CD1c-positive myeloid dendritic cell (primary cell): ENCODE results near the gene VASH1.
A peak's percentile ranks its signal among the peaks of the same experiment; 100 is the strongest.

Source experiments
- DNase-seq: peaks from one replicate; pipeline ENCODE4 v3.0.0-alpha.2; 2016; ENCODE audit errors: extremely low spot score

The VASH1 gene

DNA sequence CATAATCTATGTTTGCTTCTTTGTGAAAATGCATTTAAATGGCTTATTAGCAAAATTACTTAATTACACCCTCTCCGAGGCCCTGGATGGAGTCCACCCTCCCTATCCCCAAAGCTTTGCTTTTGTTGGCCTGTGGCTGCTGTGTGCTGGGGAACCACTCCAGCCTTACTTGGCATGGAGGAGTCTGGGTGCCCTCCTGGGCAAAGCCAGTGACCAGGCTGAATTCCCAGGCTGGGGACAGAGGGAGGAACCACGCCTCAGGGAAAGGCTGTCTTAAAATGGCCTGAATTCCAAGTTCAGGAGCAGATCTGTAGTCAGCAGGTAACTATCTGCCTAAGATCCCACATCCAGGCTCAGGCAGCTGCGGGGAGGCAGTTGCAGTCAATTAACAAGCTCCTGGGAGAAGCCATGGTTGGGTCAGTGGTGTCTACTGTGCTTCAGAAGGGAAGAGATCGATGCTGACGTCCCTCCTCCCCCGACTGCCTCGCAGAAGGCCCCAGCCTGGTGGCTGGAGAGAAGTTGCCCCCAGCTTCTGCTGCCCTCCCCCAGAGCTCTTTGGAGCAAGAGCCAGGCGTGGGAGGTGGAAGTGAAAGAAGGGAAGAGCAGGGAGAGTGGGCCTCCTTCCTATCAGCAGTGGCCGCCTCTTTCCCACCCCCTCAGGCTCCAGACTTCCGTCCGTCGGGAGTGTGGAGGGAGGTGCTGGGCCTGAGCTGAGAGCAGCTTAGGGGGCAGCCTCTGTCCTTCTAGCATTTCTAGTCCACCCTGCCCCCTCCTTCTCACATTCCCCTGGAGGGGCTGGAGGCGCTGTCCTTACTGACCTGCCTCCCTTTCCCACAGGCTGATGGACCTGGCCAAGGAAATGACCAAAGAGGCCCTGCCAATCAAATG, 11.3 kb downstream of the VASH1 start:
- peak; percentile 94 for DNase-seq

DNA sequence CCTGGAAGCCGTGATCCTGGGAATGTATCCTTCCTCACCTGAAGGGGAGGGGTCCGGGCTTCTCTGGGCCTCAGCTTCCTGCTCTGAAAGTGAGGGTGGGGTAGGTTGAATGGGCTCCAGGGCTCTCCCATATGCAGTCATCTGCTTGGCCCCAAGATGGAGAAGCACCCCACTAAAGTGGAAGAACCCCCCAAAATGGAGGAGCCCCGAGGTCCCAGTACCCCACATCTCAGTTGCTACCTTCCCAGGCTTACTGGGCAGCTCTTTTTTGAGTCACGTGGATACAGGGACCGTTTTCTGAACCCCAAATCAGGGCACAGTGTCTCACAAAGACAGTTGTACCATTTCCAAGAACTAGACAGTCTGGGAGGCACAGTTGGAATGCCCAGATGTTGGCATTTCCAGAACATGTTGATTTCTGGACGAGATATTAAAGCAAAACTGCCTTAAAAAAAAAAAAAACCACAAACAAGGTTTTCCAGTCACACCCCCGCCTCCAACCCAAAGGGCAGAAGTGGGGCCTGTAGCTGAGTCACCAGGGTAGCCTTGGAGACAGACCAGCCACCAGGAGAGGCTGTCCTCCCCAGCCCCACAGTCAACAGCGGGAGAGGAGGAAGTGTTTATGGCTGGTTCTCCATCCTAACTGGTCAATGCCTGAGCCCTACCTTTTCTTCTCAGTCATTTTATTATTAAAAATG, 12.1 kb downstream of the VASH1 start:
- peak; percentile 94 for DNase-seq

DNA sequence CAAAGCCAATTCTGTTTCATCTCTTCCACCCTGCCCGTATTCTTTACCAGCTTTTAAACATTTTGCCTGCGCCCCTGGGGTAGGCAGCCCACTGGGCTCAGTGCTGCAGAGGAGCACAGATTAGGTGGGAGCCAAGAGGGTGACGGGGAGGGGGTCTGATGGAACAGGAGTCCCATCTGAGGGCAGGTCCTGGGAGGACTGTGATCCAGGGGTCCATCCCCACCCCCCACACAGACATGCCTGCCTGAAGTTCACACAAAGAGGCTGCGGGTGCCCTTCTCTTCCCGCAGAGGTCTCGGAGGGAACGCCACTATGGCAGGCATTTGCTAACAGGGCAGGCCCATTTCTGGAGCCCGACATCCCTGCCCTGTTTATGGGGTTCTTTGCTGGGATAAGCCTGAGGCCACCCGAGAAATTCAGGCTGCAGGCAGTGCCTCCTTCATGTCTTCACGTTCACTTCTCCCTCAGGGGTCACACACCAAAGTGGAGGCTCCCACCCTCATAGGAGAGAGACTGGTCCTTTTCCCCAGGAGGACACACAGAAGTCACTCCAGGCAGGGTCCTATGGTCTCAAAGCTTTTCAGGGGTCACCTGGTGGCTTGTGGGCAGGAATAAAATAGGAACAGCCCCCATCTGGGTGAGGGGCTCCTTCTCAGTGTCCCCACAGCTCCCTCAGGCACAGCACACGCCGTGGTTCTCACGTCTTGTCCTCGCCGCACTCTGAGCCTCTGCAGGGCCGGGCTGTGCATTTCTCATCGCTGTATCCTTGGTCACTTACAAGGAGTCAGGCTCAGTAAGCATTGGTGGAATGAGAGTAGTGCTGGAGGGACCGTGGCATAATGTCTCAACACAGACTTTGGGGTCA, 12.9 kb downstream of the VASH1 start:
- DNase-seq, result no peak

DNA sequence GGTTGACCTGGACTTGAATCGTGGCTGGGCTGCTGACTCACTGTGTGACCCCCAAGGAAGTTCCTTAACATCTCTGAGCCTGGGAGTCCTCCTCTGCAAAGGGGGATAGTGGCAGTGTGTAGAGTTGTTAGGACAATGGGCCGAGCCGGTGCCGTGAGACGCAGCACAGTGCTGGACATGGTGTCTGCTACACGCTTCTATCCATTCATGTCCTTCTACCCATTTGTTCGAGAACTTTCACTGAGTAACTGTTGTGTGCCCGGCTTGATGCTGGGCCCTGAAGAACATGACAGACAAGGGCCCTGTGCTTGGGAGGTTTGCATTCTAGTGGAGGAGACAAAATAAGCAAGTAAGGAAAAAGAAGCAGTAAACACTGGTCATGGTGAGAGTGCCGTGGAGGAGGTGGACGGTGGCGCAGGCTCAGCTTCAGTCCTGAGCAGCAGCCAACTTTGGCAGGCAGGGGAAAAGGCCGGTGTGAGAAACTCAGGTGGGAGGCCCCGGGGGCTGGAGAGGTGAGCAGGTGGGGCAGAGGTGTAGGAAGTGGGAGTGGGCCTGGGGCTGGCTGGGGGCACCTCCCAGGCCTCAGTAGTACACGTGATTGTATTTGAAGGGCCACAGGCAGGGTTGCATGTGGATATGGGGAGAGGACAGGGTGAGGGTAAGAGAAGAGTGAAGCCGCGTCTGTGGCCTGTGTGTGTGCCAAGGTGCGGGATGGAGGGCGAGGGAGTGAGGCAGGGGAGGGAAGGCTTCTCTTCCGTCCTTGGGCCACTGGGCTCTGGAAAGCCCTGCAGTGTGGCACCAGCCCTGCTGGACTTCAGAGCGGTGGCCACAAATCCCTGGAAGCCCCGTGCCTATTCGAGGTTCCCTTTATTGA, 13.8 kb downstream of the VASH1 start:
- no peak for DNase-seq

DNA sequence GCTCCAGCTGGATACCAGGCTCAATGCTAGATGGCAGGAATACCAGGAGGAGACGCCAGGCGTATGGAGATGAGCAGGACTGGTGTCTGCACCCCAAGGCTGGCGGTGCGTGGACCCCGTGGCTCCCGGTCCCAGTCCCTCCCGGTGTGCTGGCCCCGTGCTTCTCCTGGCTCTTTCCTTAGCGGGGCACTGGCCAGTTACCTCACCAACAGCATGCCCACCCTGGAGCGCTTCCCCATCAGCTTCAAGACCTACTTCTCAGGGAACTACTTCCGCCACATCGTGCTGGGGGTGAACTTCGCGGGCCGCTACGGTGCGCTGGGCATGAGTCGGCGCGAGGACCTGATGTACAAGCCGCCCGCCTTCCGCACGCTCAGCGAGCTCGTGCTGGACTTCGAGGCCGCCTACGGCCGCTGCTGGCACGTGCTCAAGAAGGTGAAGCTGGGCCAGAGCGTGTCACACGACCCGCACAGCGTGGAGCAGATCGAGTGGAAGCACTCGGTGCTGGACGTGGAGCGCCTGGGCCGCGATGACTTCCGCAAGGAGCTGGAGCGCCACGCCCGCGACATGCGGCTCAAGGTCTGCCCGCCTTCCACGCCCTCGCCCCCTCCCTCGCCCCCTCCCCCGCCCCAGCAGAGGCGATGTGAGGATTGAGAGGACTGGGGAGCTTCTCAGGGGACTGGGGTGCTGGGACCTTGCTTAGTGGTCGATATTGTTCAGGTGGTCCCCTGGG, 14.6 kb downstream of the VASH1 start:
- no peak for DNase-seq

DNA sequence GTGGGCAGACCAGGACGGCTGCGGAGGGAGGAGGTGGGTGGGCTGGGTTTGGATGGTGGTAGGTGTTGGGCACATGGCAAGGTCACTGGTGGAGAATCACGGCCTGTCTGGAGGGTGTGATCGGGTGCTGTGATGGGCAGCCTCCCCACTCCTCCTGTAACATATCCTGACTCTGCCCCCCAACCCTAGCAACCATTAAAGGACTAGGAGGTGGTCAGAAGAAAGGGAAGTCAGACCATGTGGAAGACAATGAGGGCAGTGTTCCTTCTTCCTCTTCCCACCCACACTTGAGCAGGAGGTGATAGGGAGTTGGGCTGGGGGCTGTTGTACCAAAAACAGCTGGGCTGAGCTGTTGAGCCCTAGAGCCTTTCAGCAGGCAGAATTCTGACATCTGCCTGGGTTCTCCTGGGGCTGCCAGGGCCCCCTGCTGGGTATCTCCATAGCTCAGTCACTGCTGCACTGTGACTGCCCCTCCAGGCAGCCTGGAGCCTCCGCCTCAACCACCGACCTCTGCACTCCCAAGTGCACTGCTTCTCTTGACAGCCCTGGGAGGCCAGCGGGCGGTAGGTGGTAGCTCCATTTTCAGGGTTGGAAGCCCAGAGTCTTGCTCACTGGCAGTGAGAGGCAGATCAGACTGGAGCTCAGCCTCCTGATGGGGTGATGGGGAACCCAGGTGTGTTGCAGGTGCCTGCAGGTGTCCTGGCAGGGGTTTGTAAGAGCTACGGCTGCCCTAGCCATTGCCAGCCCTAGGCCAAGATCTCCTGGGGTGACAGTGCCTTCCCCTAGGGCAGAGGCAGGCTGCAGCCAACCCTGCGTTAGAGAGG, 15.4 kb downstream of the VASH1 start:
- DNase-seq, result peak; percentile 67

DNA sequence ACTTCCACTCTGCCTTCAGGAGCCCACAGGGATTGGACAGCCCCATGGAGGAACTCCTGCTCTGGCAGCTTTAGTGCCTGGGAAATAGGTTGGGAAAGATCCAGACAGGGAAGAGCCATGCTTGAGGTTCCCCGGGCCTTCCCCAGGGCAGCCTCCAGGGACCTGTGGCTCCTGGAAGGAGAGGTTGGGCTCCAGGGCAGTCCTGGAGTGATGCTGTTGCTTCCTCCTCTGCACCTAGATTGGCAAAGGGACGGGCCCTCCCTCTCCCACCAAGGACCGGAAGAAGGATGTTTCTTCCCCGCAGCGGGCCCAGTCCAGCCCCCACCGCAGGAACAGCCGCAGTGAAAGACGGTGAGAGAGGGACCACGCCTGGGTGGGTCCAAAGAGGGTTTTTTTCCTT, 16.5 kb downstream of the VASH1 start:
- no peak for DNase-seq

DNA sequence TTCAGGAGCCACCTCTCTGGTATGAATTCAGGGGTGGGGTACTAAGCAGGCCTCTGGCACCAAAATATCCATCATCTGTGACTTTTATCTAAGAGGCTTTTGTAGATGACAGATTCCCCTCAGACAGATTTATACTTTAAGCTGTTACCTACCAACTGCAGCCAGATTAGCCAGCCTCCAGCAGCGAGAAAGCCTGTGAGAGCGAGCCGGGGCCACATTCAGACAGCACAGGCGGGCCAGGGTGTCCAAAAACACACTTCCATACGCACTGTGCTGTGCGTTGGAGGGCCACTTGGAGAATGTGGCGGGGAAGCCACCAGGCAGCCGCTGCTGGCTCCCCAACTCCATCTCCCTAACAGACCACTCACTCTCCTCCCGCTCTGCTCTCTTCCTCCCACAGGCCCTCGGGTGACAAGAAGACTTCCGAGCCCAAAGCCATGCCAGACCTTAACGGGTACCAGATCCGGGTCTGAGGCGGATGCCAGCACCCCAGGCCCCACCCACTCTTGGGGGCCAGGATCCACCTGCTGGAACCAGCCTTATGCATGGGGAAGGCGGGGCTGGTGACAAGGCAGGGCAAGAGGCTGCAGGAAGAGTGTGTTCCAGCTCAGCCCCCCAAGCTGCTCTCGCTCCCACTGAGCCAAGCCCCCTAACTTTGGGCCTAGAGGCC, 17.4 kb downstream of the VASH1 start:
- no peak for DNase-seq

DNA sequence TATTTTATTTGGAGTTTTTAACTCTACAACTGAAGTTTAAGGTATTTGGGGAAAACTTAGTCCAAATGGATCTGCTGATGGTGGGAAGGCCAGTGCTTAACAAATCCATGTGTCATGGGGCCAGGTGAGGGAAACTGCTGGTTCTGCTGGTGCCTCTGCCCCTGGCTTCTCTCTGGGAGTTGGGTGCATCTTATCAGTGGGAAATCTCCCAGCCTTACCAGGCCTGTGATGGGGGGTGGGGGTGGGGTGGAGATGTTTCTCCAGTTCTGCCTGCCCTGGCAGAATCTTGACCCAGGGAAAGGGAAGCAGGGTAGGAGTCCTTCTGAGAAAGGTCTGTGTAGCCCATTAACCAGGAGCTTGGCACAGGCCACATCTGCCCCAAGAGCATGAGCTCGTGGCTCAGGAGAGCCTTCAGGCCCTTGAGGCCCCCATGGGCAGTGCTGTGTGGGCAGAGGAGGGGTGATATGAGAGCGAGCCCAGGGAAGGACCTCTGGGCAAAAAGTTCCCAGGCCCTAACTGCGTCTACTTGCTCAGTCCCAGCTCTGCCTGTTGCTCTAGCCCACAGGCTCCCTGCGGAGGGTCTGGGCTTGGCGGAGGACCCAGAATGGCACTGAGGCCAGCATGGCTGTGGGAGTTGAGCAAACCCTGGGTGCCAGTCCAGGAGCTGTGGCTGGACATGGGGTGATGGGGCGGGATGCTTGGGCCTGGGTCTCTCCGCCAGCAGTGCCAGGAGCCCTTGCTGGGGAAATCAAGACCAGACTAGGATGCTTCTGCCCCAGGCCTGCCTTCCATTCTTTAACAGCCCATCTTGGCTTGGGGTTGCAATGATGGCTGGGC, 18.2 kb downstream of the VASH1 start:
- no peak for DNase-seq

DNA sequence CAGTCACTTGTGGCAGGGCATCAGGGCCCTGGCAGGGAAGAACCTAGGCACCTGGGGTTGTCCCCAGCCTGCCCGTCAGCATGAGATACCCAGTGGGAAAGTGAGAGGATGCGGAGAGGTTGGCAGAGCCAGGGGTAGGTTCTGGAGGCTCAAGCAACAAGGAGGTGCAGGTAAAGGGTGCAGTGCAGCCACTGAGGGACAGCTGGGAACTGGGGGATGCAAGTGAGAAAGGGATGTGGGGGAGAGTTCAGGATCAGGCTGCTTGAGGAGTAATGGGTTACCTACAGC, 18.7 kb downstream of the VASH1 start:
- DNase-seq, result no peak

DNA sequence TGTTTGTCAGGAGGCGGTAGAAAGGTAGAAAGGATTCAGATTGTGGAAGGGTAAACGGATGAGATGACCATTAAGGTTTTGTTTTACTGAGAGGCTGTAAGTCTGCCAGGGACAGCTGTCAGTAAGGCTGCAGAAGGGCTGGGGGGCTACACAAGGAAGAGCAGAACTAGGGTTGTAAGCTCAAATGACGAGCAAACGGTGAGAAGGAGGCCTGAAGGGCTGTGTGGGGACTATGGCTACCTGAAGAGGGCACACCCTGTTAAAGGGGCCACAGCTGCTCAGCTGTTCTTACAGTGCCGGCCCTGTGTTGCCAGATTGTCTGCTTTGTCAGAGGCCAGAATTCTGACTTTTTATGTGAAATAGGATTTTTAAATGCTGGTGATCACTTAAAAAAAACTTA, 19.1 kb downstream of the VASH1 start:
- no peak for DNase-seq

DNA sequence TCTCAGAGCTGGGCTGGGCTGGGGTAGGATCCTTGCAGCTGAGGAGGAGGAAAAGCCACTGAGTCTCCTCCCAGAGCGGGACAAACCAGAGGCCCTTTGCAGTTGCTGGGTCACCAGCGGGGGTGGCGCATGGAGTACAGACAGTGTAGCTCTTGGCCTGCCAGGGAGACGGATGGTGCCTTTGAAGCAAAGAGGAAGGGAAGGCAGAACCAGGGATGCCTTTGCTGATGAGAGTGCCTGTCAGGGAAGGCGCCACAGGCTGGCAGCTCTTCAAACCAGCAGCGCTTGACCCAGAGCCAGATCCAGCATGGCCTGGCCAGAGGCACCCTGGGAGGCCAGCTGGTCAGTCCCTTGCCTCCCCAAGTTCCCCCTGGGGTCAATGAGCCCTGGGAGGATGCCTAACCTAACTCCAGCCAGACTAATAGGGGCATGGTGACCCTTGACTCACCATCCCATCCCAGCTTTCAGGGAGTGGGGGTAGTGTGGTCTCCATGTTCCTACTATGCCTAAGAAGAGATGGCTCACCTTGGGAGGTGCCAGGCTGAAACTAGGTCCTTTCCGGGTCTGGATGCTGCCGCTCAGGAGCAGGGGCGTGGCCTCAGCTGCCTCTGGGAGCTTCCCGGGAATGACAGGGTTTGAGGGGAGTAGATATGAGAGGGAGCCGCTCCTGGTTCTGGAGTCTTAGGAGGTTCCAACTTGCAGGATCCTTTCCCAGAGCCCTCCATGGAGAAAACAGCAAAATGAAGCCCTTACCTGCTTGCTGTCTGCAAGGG, 19.8 kb downstream of the VASH1 start:
- DNase-seq, result no peak

DNA sequence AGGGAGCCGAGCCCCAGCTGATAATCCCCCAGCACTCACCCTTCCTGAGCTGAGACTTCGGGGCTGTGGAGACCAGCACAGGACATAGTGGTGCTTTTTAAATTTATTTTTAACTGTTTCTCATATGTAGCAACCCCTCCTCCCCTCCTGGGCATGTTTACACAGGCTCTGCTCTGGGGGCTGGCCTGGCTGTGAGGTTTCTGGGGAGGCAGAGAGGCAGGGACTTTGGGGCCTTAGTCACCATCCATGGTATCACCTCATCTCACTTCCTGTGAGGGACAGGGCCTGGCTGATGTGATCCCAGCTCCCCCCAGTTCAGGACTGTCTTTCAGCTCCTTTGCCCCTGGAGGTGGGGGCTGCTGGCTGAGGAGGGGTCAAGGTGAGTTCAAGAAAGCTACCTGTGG, 20.4 kb downstream of the VASH1 start:
- no peak for DNase-seq

DNA sequence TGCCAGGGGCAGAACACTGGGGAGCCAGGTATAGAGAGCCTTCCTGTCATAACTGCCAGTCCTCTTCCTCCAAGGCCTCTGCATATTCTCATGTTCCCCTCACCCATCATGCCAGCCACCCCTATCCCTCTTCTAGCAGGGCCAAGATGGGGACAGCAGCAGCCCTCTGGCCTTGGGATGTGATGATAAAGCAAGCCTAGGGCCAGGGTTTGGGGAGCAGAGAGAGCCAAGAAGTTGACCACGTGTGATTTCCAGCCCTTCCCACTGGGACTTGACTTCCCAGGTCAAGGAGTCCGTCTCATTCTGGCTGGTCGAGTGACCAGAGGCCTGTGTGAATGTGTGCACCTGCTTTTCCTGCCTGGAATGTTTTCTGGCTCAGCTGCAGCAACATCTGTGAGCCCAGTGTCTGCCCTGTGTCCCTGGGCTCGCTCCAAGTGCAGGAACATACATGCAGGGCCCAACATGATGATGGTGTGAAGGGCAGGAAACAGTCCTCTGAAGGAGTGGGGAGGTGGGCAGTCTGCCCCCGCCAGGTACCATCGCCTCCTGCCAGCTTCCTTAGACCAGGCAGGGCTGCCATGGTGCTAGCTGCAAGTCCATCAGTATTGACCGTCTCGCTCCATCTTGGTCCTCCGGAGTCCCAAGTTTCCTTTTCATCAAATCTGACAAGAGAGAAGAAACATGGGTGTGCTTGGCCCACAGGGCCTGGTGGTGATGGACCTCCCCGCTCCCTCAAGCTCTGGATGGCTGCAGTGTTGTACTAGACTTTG, 21.0 kb downstream of the VASH1 start:
- no peak for DNase-seq

DNA sequence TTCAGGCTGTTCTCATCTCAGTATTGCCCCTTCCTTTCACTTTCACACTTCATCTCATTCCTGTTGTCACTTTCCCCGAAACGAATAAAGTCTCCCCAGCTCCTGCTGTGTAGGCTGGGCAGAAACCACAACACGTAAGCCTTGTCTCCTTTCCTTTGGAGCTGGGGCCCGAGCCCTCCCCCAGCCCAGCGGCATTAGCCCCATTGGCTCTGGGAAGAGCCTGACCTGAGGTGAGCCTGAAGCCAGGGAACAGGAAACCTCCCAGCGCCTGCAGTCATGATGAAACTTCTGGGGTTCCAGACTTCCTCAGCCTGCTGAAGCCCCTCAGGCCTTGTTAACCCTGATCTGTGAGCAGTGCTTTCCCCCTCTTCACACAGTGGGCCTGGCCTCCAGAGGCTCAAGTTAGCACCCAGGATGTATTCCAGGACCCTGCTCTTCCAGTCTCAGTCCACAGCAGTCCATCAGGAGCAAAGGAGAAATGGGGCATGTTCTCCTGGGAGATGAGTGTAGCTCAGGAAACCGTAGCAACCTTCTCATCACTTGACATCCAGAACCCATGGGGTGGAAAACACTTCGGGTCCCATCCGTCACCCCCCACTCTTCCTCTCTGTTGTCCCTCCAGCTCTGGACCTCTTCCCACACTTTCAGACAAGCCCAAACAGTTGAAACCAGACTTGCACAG, 21.8 kb downstream of the VASH1 start:
- peak; percentile 45 for DNase-seq

DNA sequence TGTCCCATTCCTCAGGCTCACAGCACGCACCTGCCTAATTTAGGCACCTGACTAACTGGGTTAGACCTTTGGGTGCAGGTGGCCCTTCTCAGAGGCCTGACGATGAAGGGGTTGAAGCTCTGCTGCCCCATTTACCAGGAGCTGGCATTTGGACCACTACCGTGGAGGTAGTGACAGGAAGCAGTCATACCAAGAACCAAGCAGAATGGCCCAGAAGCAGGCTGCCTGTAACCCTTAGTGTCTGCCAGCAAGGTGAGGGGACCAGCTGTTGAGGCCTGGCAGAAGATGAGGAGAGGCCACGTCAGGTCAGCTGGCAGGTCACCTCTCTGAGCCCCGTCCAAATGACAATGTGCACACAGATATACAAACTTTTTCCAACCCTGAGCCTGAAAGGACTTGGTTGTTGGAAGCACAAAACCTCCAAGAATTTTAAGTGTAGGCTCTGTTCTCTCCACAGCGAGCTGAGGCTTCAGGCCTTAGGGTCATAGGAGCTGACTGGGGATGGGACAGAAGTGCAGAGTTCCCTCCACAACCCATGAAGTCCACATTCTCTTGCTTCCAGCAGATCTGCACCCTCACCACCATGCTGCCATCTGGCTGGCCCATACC, 23.1 kb downstream of the VASH1 start:
- DNase-seq, result no peak
